Measurements from ENCODE around the gene TAP1.

DNA sequence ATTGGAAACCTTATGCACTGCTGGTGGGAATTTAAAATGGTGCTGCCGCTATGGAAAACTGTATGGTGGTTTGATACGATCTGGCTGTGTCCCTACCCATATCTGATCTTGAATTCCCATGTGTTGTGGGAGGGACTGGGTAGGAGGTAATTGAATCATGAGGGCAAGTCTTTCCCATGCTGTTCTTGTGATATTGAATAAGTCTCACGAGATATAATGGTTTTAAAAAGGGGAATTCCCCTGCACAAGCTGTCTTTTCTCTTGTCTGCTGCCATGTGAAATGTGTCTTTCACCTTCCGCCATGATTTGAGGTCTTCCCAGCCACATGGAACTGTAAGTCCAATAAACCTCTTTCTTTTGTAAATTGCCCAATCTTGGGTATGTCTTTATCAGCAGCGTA lies 19.8 kb downstream of the TAP1 start:
- TF ChIP-seq, protein P1, sequence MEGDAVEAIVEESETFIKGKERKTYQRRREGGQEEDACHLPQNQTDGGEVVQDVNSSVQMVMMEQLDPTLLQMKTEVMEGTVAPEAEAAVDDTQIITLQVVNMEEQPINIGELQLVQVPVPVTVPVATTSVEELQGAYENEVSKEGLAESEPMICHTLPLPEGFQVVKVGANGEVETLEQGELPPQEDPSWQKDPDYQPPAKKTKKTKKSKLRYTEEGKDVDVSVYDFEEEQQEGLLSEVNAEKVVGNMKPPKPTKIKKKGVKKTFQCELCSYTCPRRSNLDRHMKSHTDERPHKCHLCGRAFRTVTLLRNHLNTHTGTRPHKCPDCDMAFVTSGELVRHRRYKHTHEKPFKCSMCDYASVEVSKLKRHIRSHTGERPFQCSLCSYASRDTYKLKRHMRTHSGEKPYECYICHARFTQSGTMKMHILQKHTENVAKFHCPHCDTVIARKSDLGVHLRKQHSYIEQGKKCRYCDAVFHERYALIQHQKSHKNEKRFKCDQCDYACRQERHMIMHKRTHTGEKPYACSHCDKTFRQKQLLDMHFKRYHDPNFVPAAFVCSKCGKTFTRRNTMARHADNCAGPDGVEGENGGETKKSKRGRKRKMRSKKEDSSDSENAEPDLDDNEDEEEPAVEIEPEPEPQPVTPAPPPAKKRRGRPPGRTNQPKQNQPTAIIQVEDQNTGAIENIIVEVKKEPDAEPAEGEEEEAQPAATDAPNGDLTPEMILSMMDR (IDR thresholded peaks at IDR 0.05; ENCODE audit: low read length): no peak
- TF ChIP-seq EZH2 (IDR thresholded peaks at IDR 0.05; ENCODE audit: borderline replicate concordance, low read length): no peak

Data from OCI-LY1 (cell line).